GM20431 (cell line): ENCODE measurements around the gene SIRT3.
"Not testable (repeated sequence)": the region's sequence is repeated elsewhere in the genome, so short reads cannot be mapped to it uniquely, and the experiment has no call there.

Experiments
- in situ Hi-C: fragments of 300-500 bp; cut with MseI, MboI; formaldehyde crosslinking; loops from one replicate; pipeline ENCODE4 v1.15.0; 2020; ENCODE audit warnings: low sequenced_read_pairs; ENCODE audit not compliant: unreplicated experiment

The SIRT3 gene

GRCh38 chr11:189843-190311 lies 46.3 kb downstream of the SIRT3 start:
- in situ Hi-C loops = not testable (repeated sequence)

- in situ Hi-C loops = not testable (repeated sequence)
Measured at GRCh38 chr11:189200-189783, 46.9 kb downstream of the SIRT3 start.

- in situ Hi-C loops = not testable (repeated sequence)
Measured at GRCh38 chr11:180242-180641, 55.9 kb downstream of the SIRT3 start.
